Measurements from ENCODE around the gene B4GALNT3.

B4GALNT3 gene

GRCh38 chr12:503111-503761, 43.5 kb downstream of the B4GALNT3 start:
- H3K27me3 ChIP-seq (ENCODE audit: insufficient read depth, poor library complexity, severe bottlenecking): no peaks in the 10 kb centered on the region

GRCh38 chr12:505221-505620, 45.5 kb downstream of the B4GALNT3 start:
- no peak overlapping the region for H3K4me3 ChIP-seq (replicated peaks; ENCODE audit: insufficient read depth, low read length)
- TF ChIP-seq POLR2AphosphoS5 (IDR thresholded peaks at IDR 0.05; ENCODE audit: low read depth) (no peak), REST (IDR thresholded peaks at IDR 0.05; ENCODE audit: insufficient replicate concordance, low read depth) (no peak), SPI1 (IDR thresholded peaks at IDR 0.05; ENCODE audit: borderline replicate concordance, low read depth) (no peak), CTCF (IDR thresholded peaks at IDR 0.05; ENCODE audit: insufficient read depth, low read length) (no peak), GABPA (IDR thresholded peaks at IDR 0.05; ENCODE audit: low read depth) (no peak)
- no peak for DNase-seq (ENCODE audit: low read depth in 1 of 2, low spot score in 1 of 2)
- H3K27me3 ChIP-seq (ENCODE audit: insufficient read depth, poor library complexity, severe bottlenecking): no peaks in the 10 kb centered on the region
- H3K27ac ChIP-seq (replicated peaks): no peak overlapping the region

More at GRCh38 chr12:503111-503761, 43.5 kb downstream of the B4GALNT3 start:
- Histone ChIP-seq H3K4me3 (replicated peaks; ENCODE audit: insufficient read depth, low read length) (no peak overlapping the region), H3K27ac (replicated peaks) (no peak overlapping the region)
- TF ChIP-seq REST (IDR thresholded peaks at IDR 0.05; ENCODE audit: insufficient replicate concordance, low read depth) (no peak), SPI1 (IDR thresholded peaks at IDR 0.05; ENCODE audit: borderline replicate concordance, low read depth) (no peak), GABPA (IDR thresholded peaks at IDR 0.05; ENCODE audit: low read depth) (no peak), POLR2AphosphoS5 (IDR thresholded peaks at IDR 0.05; ENCODE audit: low read depth) (no peak), CTCF (IDR thresholded peaks at IDR 0.05; ENCODE audit: insufficient read depth, low read length) (no peak)
- no peak for DNase-seq (ENCODE audit: low read depth in 1 of 2, low spot score in 1 of 2)

GRCh38 chr12:507391-507796, 47.7 kb downstream of the B4GALNT3 start:
- Histone ChIP-seq H3K4me3 (replicated peaks; ENCODE audit: insufficient read depth, low read length) (no peak overlapping the region), H3K27me3 (ENCODE audit: insufficient read depth, poor library complexity, severe bottlenecking) (no peaks in the 10 kb centered on the region), H3K27ac (replicated peaks) (no peak overlapping the region)
- no peak for TF ChIP-seq GABPA (IDR thresholded peaks at IDR 0.05; ENCODE audit: low read depth)
- no peak for TF ChIP-seq POLR2AphosphoS5 (IDR thresholded peaks at IDR 0.05; ENCODE audit: low read depth)
- no peak for TF ChIP-seq SPI1 (IDR thresholded peaks at IDR 0.05; ENCODE audit: borderline replicate concordance, low read depth)
- no peak for TF ChIP-seq CTCF (IDR thresholded peaks at IDR 0.05; ENCODE audit: insufficient read depth, low read length)
- TF ChIP-seq REST (IDR thresholded peaks at IDR 0.05; ENCODE audit: insufficient replicate concordance, low read depth): no peak
- DNase-seq (ENCODE audit: low read depth in 1 of 2, low spot score in 1 of 2): no peak
